PC-3 (cell line): Measurements from ENCODE around the gene MISP3. TPM values are rescaled to one million over a fixed set of nuclear protein-coding genes. Genes with fewer than 3 reads are reported as not detected.
A peak's percentile ranks its signal among the peaks of the same experiment; 100 is the strongest.

Experiments used
- ATAC-seq: fragments of 200-7000 bp; cut with Tn5 transposase; 2 replicates; pipeline ENCODE4 v1.9.1; 2020; ENCODE audit warnings: mild to moderate bottlenecking, moderate library complexity
- BruUV-seq: library from RNA; stranded (reverse); fragments of 400-500 nt; replicated peaks from 2 replicates; lab custom pipeline; 2021; lab: Mats Ljungman, UMichigan
- CTCF ChIA-PET: fragments of 300-600 bp; sonication (Branson Sonifier 250); formaldehyde crosslinking; loops from one replicate; lab custom pipeline; 2022; ENCODE audit warnings: antibody characterized with exemption; lab: Charles Lee
- POLR2A ChIA-PET: fragments of 300-600 bp; sonication (Branson Sonifier 250); formaldehyde crosslinking; loops from one replicate; lab custom pipeline; 2022; ENCODE audit warnings: antibody characterized with exemption; ENCODE audit not compliant: unreplicated experiment; lab: Charles Lee
- DNase-seq: peaks from one replicate; pipeline ENCODE4 v3.0.0-alpha.2; 2015
- H2AFZ ChIP-seq: fragments of 300-600 bp; sonication (generic); 2 replicates; pipeline ENCODE4 v1.6.0; 2016; ENCODE audit warnings: antibody characterized with exemption, low read length
- H3F3A ChIP-seq: fragments of 300-600 bp; sonication (generic); one replicate; pipeline ENCODE4 v1.6.0; 2017; ENCODE audit warnings: antibody characterized with exemption, low read length, control low read depth, mild to moderate bottlenecking; ENCODE audit not compliant: unreplicated experiment
- H3K27ac ChIP-seq: fragments of 300-600 bp; sonication (generic); 2 replicates; pipeline ENCODE4 v1.5.1; 2016; ENCODE audit warnings: mild to moderate bottlenecking, low read length
- H3K27me3 ChIP-seq: fragments of 300-600 bp; sonication (generic); 2 replicates; pipeline ENCODE4 v1.6.1; 2016; ENCODE audit warnings: low read length, mixed read lengths
- H3K36me3 ChIP-seq: fragments of 300-600 bp; sonication (generic); 2 replicates; pipeline ENCODE4 v1.6.1; 2016; ENCODE audit warnings: low read depth, mixed run types, low read length, mixed read lengths
- H3K4me1 ChIP-seq: fragments of 300-600 bp; sonication (generic); 2 replicates; pipeline ENCODE4 v1.5.1; 2016; ENCODE audit warnings: low read length; ENCODE audit not compliant: insufficient read depth
- H3K4me2 ChIP-seq: fragments of 300-600 bp; sonication (generic); 2 replicates; pipeline ENCODE4 v1.6.0; 2016; ENCODE audit warnings: low read length
- H3K4me3 ChIP-seq: fragments of 300-600 bp; sonication (generic); 2 replicates; pipeline ENCODE4 v1.5.1; 2016; ENCODE audit warnings: mild to moderate bottlenecking, low read length, mixed read lengths
- H3K79me2 ChIP-seq: fragments of 300-600 bp; sonication (generic); 2 replicates; pipeline ENCODE4 v1.6.1; 2017; ENCODE audit warnings: low read length, mixed read lengths
- H3K9ac ChIP-seq: fragments of 300-600 bp; sonication (generic); 2 replicates; pipeline ENCODE4 v1.6.0; 2016; ENCODE audit warnings: mild to moderate bottlenecking, low read length
- H3K9me2 ChIP-seq: fragments of 300-600 bp; sonication (generic); replicated peaks from 2 replicates; pipeline ENCODE4 v1.6.1; 2016; ENCODE audit warnings: mixed run types, low read length, mixed read lengths
- H3K9me3 ChIP-seq: fragments of 300-600 bp; sonication (generic); 2 replicates; pipeline ENCODE4 v1.6.1; 2016; ENCODE audit warnings: low read length, mixed read lengths
- H4K20me1 ChIP-seq: fragments of 300-600 bp; sonication (generic); 2 replicates; pipeline ENCODE4 v1.6.1; 2016; ENCODE audit warnings: low read length, mixed read lengths
- EZH2 ChIP-seq: fragments of 300-600 bp; sonication (generic); IDR thresholded peaks from one replicate; pipeline ENCODE4 v1.6.1; 2017; ENCODE audit warnings: antibody characterized with exemption, mild to moderate bottlenecking, low read length; ENCODE audit not compliant: unreplicated experiment
- EZH2phosphoT487 ChIP-seq: fragments of 300-600 bp; sonication (generic); IDR thresholded peaks from 2 replicates; pipeline ENCODE4 v1.6.1; 2018; ENCODE audit warnings: mild to moderate bottlenecking, antibody characterized with exemption, low read length, borderline replicate concordance
- intact Hi-C: fragments of 100-400 bp; cut with micrococcal nuclease; formaldehyde crosslinking; loops from 2 replicates; pipeline ENCODE4 v1.9.0; 2023
- total RNA-seq: library from RNA; depleted of rRNA; stranded (reverse); fragments of >200 nt; gene quantifications from 2 replicates; pipeline ENCODE4 v1.2.3, GENCODE V29; 2014
- TF ChIP-seq, protein P1 (sequence below): fragments of 300-600 bp; sonication (generic); conservative IDR thresholded peaks from 2 replicates; pipeline ENCODE4 v1.5.1; 2017; ENCODE audit warnings: antibody characterized with exemption, low read depth, mild to moderate bottlenecking, low read length

MISP3 gene
- total RNA-seq, 1 experiment from 2014 or later: 6.1 TPM

DNA sequence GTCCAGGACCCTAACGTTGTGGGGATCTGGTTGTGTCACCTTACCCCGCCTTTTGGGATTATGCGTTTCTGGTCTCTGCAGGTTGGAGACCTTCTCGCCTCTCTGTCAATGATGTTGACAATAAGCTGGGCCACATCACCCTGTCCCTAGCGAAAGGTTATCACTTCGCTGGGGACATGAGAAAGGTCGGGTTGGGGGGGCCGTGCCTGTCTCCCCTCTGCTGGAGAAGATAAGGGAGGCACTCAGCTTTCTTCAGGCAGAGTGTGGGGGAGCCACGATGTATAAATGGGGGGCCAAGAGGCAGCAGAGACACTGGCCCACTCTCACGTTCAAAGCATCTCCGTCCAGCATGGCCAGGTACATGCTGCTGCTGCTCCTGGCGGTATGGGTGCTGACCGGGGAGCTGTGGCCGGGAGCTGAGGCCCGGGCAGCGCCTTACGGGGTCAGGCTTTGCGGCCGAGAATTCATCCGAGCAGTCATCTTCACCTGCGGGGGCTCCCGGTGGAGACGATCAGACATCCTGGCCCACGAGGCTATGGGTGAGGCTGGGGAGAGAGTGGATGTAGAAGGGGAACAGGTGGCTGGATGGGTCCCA, 44.6 kb upstream of the MISP3 start, which contains the start of gene RLN3:
TSS of gene RLN3 (plus strand) at position 293 of the 595 bp plus-strand sequence. CDS start at position 350, 57 bp downstream.
- intact Hi-C loops: no loop called here
- Histone ChIP-seq H3K36me3 (no peaks in the 10 kb centered on the region), H2AFZ (no peak within 1 kb of the TSS), H3K27ac (no peak within 1 kb of the TSS), H3K9ac (no peak within 1 kb of the TSS), H3F3A (no peaks in the 10 kb centered on the region), H3K4me3 (no peak within 1 kb of the TSS), H3K4me2 (no peak within 1 kb of the TSS), H3K9me3 (no peaks in the 10 kb centered on the region), H3K4me1 (0 out of 2 replicates have a peak, but pooled peaks cover 3% of the 10 kb centered on the region), H3K9me2 (no peaks in the 10 kb centered on the region), H4K20me1 (no peaks in the 10 kb centered on the region), H3K79me2 (no peaks in the 10 kb centered on the region), H3K27me3 (no peaks in the 10 kb centered on the region)
- DNase-seq (no peak), ATAC-seq (no peak)
- ChIA-PET POLR2A (no interaction called here), CTCF (no interaction called here)
- TF ChIP-seq EZH2 (no peak), EZH2phosphoT487 (no peak)
- TF ChIP-seq, protein P1, sequence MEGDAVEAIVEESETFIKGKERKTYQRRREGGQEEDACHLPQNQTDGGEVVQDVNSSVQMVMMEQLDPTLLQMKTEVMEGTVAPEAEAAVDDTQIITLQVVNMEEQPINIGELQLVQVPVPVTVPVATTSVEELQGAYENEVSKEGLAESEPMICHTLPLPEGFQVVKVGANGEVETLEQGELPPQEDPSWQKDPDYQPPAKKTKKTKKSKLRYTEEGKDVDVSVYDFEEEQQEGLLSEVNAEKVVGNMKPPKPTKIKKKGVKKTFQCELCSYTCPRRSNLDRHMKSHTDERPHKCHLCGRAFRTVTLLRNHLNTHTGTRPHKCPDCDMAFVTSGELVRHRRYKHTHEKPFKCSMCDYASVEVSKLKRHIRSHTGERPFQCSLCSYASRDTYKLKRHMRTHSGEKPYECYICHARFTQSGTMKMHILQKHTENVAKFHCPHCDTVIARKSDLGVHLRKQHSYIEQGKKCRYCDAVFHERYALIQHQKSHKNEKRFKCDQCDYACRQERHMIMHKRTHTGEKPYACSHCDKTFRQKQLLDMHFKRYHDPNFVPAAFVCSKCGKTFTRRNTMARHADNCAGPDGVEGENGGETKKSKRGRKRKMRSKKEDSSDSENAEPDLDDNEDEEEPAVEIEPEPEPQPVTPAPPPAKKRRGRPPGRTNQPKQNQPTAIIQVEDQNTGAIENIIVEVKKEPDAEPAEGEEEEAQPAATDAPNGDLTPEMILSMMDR: no peak
- BruUV-seq: no TSS peak

DNA sequence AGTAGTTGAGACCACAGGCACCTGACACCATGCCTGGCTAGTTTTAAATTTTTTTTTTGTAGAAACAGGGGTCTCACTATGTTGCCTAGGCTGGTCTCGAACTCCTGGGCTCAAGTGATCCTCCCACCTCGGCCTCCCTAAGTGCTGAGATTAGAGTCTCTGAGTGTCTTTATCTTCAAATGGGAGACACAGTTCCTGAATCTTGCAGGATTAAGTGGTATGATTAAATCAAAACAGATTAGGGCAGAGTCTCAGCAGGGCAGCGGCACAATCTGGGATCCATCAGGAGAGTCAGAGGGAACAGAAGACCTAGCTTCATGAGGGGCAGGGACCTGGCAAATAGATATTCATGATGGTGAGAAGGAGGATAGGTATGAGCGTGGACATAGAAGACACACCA, 43.7 kb upstream of the MISP3 start:
- H2AFZ ChIP-seq: no peak overlapping the region
- BruUV-seq: no TSS peak
- no peak overlapping the region for H3K27ac ChIP-seq
- DNase-seq (no peak), ATAC-seq (no peak)
- no peak for TF ChIP-seq EZH2phosphoT487
- TF ChIP-seq, protein P1: no peak
- no peak for TF ChIP-seq EZH2
- H3K9ac ChIP-seq: no peak overlapping the region
- H3K36me3 ChIP-seq: no peaks in the 10 kb centered on the region
- no peaks in the 10 kb centered on the region for H3F3A ChIP-seq
- no peaks in the 10 kb centered on the region for H3K4me1 ChIP-seq
- no peaks in the 10 kb centered on the region for H3K9me2 ChIP-seq
- intact Hi-C loops: no loop called here
- ChIA-PET CTCF (no interaction called here), POLR2A (no interaction called here)
- H4K20me1 ChIP-seq: no peaks in the 10 kb centered on the region
- H3K4me3 ChIP-seq: no peak overlapping the region
- H3K4me2 ChIP-seq: no peak overlapping the region
- no peaks in the 10 kb centered on the region for H3K9me3 ChIP-seq
- no peaks in the 10 kb centered on the region for H3K79me2 ChIP-seq
- no peaks in the 10 kb centered on the region for H3K27me3 ChIP-seq

DNA sequence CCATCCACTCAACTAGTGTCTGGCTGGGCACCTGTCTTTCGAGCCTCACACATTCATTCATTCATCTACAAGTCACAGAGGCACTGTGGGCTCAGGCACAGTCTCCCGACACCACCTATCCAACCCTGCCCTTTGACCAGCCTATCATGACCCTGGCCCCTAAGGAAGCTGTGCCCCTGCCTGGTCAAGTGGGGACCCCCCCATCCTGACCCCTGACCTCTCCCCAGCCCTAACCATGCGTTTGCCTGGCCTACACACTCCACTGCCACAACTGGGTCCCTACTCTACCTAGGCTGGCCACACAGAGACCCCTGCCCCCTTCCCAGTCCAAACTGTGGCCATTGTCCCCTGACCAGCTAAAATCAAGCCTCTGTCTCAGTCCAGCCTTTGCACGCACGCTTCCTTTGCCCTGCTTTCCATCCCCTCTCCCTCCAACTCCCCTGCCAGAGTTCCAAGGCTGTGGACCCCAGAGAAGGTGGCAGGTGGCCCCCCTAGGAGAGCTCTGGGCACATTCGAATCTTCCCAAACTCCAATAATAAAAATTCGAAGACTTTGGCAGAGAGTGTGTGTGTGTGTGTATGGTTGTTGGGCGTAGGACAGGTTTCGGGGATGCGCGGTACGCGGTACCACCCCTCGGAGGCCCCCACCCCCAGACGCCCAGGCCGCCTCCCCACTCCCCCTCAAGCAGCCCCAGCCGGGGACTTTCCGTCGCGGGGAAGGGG, 41.4 kb upstream of the MISP3 start:
- ATAC-seq: no peak; the same call in 1 of the 2 replicates
- peak overlapping the region; percentile 64 for H3K9ac ChIP-seq

More for the DNA sequence above, 41.4 kb upstream of the MISP3 start:
- ChIA-PET POLR2A (no interaction called here), CTCF (interaction anchor here (0.6 to 1.1 kb wide), 7 partner anchors 25 to 165 kb away, joined by 3 to 14 read pairs (median 3); partner anchors contain the start of genes ASF1B, DCAF15 and RFX1)
- Histone ChIP-seq H3K27ac (no peak overlapping the region), H4K20me1 (no peaks in the 10 kb centered on the region), H3K4me3 (peak overlapping the region; percentile 83), H3F3A (no peaks in the 10 kb centered on the region), H3K4me1 (no peaks in the 10 kb centered on the region), H3K9me3 (no peaks in the 10 kb centered on the region), H3K4me2 (peak overlapping the region; percentile 97), H3K27me3 (no peaks in the 10 kb centered on the region), H2AFZ (peak overlapping the region; percentile 96), H3K79me2 (no peaks in the 10 kb centered on the region), H3K36me3 (no peaks in the 10 kb centered on the region), H3K9me2 (no peaks in the 10 kb centered on the region)
- TF ChIP-seq, protein P1: no peak
- no peak for TF ChIP-seq EZH2phosphoT487
- no peak for TF ChIP-seq EZH2
- no peak for DNase-seq
- TSS peak; percentile 33 for BruUV-seq
- intact Hi-C loops: no loop called here
